ENCODE measurements around the gene DLL3. TPM values are rescaled to one million over a fixed set of nuclear protein-coding genes. Genes with fewer than 3 reads are reported as not detected.

The DLL3 gene
- total and polyA plus RNA-seq, 3 experiments from 2014 or later: 0.25 to 1.4 (median 0.92) TPM

DNA sequence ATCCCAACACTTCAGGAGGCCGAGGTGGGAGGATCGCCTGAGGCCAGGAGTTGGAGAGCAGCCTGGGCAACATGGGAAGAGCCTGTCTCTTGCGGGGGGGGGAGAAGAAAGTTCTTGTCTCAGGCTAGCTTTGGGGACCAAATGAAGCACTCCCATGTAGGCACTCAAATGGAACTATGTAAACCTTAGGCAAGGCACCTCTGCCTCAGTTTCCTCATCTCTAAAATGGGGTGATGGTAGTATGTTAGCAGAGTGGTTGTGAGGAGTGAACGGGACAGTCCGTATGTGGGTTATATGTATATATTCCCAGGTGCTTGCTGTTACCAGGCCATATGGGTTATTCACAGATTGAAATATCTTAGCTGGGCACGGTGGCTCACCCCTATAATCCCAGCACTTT lies 6.5 kb upstream of the DLL3 start:
- Mint-ChIP-seq H3K4me3 (no peak overlapping the region), H3K4me1 (no peaks in the 10 kb centered on the region), H3K9me3 (no peaks in the 10 kb centered on the region), H3K27me3 (peaks cover 6 to 9% of the 10 kb centered on the region in 2 donors), H3K27ac (no peak overlapping the region), H3K36me3 (peaks cover 0 to 37% (median 6%) of the 10 kb centered on the region in 3 donors)
- Histone ChIP-seq H3K9me3 (ENCODE audit: low read length) (no peaks in the 10 kb centered on the region), H3K4me3 (ENCODE audit: low read length) (no peak overlapping the region), H3K4me1 (ENCODE audit: insufficient read depth, low read length) (no peaks in the 10 kb centered on the region), H3K36me3 (ENCODE audit: insufficient read depth, low read length) (peaks cover 24% of the 10 kb centered on the region), H3K27me3 (ENCODE audit: insufficient read depth, low read length, poor library complexity, severe bottlenecking) (no peaks in the 10 kb centered on the region), H3K27ac (ENCODE audit: low read depth, low read length) (no peak overlapping the region)
- CTCF ChIA-PET: interaction anchor here (1.7 kb wide), 1 partner anchor 11 kb away, joined by 6 read pairs; no protein-coding TSS in a partner anchor
- POLR2A ChIA-PET: interaction anchor here (0.5 kb wide), 1 partner anchor 38 kb away, joined by 3 read pairs; no protein-coding TSS in a partner anchor
- DNase-seq: no peak

DNA sequence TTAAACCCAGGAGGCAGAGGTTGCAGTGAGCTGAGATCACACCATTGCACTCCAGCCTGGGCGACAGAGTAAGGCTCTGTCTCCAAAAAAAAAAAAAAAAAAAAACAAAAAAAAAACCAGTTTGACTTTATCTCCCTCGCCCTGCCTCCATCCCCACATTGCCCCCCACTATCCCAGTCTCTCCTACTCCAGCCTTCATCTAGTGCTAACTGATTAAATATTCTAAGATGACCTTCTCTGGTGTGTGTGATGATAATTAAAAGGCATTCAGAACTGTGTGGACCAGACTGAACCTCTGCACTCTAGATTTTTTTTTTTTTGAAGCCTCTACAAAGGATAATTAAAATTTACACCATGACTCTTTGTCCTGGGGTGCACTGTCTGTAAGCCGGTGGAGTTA lies 6.0 kb upstream of the DLL3 start:
- H3K36me3 Mint-ChIP-seq: peaks cover 0 to 36% (median 5%) of the 10 kb centered on the region in 3 donors
- H3K9me3 Mint-ChIP-seq: no peaks in the 10 kb centered on the region
- Histone ChIP-seq H3K36me3 (ENCODE audit: insufficient read depth, low read length) (peaks cover 24% of the 10 kb centered on the region), H3K4me1 (ENCODE audit: insufficient read depth, low read length) (peaks cover 1% of the 10 kb centered on the region), H3K4me3 (ENCODE audit: low read length) (no peak overlapping the region), H3K27me3 (ENCODE audit: insufficient read depth, low read length, poor library complexity, severe bottlenecking) (no peaks in the 10 kb centered on the region), H3K27ac (ENCODE audit: low read depth, low read length) (no peak overlapping the region), H3K9me3 (ENCODE audit: low read length) (no peaks in the 10 kb centered on the region)
- CTCF ChIA-PET: interaction anchor here (1.7 kb wide), 1 partner anchor 10 kb away, joined by 6 read pairs; no protein-coding TSS in a partner anchor
- no peak for DNase-seq
- H3K4me3 Mint-ChIP-seq: no peak overlapping the region
- POLR2A ChIA-PET: no interaction called here
- no peaks in the 10 kb centered on the region for H3K4me1 Mint-ChIP-seq
- no peak overlapping the region for H3K27ac Mint-ChIP-seq
- peaks cover 6 to 9% of the 10 kb centered on the region in 2 donors for H3K27me3 Mint-ChIP-seq

DNA sequence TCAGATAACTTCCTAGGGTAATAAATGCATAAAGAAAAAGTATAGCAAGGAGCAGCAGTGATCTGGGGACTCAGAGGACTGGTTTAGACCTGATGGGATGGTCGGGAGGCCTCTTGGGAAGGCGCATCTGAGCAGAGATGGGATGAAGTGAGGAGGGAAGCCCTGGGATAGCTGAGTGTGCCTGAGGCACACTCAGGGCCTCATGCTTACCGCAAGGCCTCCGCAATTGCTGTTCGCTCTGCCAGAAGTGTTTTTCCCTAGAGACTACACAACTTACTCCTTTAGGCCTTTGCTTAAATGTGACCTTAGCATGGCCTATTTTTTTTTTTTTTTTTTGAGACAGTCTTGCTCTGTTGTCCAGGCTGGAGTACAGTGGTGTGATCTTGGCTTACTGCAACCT lies 4.1 kb upstream of the DLL3 start:
- Mint-ChIP-seq H3K9me3 (no peaks in the 10 kb centered on the region), H3K4me3 (no peak overlapping the region), H3K27ac (no peak overlapping the region), H3K27me3 (peaks cover 19 to 24% of the 10 kb centered on the region in 2 donors), H3K36me3 (peaks cover 0 to 17% (median 0%) of the 10 kb centered on the region in 3 donors), H3K4me1 (peaks cover 11 to 17% (median 14%) of the 10 kb centered on the region in 3 donors)
- H3K4me1 ChIP-seq (ENCODE audit: insufficient read depth, low read length): peaks cover 15% of the 10 kb centered on the region
- peaks cover 6% of the 10 kb centered on the region for H3K36me3 ChIP-seq (ENCODE audit: insufficient read depth, low read length)
- no peak for DNase-seq
- H3K4me3 ChIP-seq (ENCODE audit: low read length): no peak overlapping the region
- no peaks in the 10 kb centered on the region for H3K9me3 ChIP-seq (ENCODE audit: low read length)
- ChIA-PET CTCF (interaction anchor here (1.0 to 1.2 kb wide), 2 partner anchors 20 to 56 kb away, joined by 3 to 4 read pairs; no protein-coding TSS in a partner anchor), POLR2A (no interaction called here)
- H3K27me3 ChIP-seq (ENCODE audit: insufficient read depth, low read length, poor library complexity, severe bottlenecking): peaks cover 10% of the 10 kb centered on the region
- H3K27ac ChIP-seq (ENCODE audit: low read depth, low read length): no peak overlapping the region

DNA sequence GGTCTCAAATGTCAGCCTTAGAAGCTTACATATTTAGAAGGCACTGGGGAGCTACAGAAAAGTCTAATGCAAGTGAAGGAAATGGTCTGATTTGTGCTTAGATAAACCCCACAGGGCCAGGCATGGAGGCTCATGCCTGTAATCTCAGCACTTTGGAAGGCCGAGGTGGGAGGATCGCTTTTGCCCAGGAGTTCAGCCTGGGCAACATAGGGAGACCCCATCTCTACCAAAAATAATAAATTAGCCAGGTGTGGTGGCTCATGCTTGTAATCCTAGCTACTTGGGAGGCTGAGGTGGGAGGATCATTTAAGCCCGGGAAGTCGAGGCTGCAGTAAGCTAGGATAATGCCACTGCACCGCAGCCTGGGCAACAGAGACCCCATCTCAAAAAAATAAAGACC lies 2.7 kb upstream of the DLL3 start:
- CTCF ChIA-PET: no interaction called here
- Histone ChIP-seq H3K27ac (ENCODE audit: low read depth, low read length) (no peak overlapping the region), H3K4me3 (ENCODE audit: low read length) (no peak overlapping the region), H3K4me1 (ENCODE audit: insufficient read depth, low read length) (peaks cover 15% of the 10 kb centered on the region), H3K27me3 (ENCODE audit: insufficient read depth, low read length, poor library complexity, severe bottlenecking) (peaks cover 20% of the 10 kb centered on the region), H3K36me3 (ENCODE audit: insufficient read depth, low read length) (no peaks in the 10 kb centered on the region), H3K9me3 (ENCODE audit: low read length) (no peaks in the 10 kb centered on the region)
- Mint-ChIP-seq H3K4me1 (peaks cover 13 to 23% (median 18%) of the 10 kb centered on the region in 3 donors), H3K4me3 (peak overlapping the region in 1 of 7 donors; percentile 36), H3K9me3 (peaks cover 0 to 4% (median 0%) of the 10 kb centered on the region in 5 donors), H3K27me3 (peaks cover 28 to 36% of the 10 kb centered on the region in 2 donors), H3K36me3 (peaks cover 0 to 9% (median 0%) of the 10 kb centered on the region in 3 donors), H3K27ac (no peak overlapping the region)
- POLR2A ChIA-PET: interaction anchor here (0.6 kb wide), 1 partner anchor 472 kb away, joined by 3 read pairs; no protein-coding TSS in a partner anchor
- no peak for DNase-seq

DNA sequence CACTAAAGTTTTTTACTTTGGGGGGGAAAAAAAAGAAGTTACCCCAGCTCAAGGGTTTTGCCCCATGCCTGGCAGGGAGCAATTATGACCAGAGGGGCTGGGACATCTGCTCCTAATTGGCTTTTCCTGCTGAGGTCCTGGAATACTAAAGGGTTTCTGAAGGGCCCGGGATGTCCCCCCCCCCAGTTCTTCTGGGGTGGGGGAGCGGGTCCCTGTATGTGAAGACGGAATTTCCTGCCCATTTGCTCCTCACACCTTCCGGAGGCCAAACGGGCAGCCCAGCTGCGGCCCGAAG lies 1.1 kb upstream of the DLL3 start:
- Histone ChIP-seq H3K4me1 (ENCODE audit: insufficient read depth, low read length) (peaks cover 15% of the 10 kb centered on the region), H3K27me3 (ENCODE audit: insufficient read depth, low read length, poor library complexity, severe bottlenecking) (peaks cover 25% of the 10 kb centered on the region), H3K27ac (ENCODE audit: low read depth, low read length) (no peak overlapping the region), H3K4me3 (ENCODE audit: low read length) (no peak overlapping the region), H3K36me3 (ENCODE audit: insufficient read depth, low read length) (no peaks in the 10 kb centered on the region), H3K9me3 (ENCODE audit: low read length) (no peaks in the 10 kb centered on the region)
- Mint-ChIP-seq H3K9me3 (peaks cover 0 to 4% (median 0%) of the 10 kb centered on the region in 5 donors), H3K4me3 (peak overlapping the region in 1 of 7 donors; percentile 59), H3K27me3 (peaks cover 28 to 43% of the 10 kb centered on the region in 2 donors), H3K36me3 (peaks cover 0 to 2% (median 0%) of the 10 kb centered on the region in 3 donors), H3K4me1 (peaks cover 13 to 23% (median 18%) of the 10 kb centered on the region in 3 donors), H3K27ac (no peak overlapping the region)
- no peak for DNase-seq
- CTCF ChIA-PET: interaction anchor here (0.7 to 1.5 kb wide), 2 partner anchors 35 to 57 kb away, joined by 3 to 8 read pairs; partner anchors contain the start of gene EID2B
- POLR2A ChIA-PET: no interaction called here

DNA sequence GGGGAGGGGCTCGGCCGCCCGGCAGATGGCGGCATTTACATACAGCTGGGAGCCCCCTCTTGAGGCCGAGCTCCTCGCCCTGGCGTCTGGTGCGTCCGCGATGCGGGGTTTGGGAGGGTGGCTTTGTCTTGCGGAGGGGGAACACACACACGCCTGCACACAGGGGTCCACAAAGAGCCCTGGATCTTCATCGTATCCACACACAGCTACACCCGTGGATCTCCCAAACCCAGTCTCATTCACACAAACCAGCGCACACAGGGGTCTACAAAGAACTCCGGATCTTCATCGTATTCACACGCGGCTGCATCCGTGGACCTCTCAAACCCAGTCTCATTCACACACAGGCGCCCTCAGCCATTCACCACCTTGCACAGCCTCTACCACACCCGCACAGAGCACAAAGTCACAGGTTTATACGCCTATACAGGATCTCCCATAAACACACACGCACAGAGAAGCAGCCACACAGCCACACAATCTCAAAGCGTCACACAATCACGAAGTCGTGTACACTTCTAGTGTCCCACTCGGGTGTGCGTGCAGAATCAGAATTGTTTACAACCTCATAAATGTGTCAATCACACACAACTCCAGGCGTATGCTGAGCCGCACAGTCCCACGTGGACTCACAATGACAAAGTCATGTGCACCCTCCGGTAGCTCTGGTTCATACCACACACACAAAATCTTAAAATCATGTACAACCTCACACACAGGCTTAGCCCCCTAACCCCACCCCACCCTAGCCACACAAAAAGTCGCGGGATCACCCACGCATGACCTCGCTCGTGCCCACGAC lies 550 bp upstream of the DLL3 start:
- Histone ChIP-seq H3K27ac (ENCODE audit: low read depth, low read length) (no peak overlapping the region), H3K9me3 (ENCODE audit: low read length) (no peaks in the 10 kb centered on the region), H3K4me3 (ENCODE audit: low read length) (peak overlapping the region; percentile 26), H3K4me1 (ENCODE audit: insufficient read depth, low read length) (peaks cover 18% of the 10 kb centered on the region), H3K36me3 (ENCODE audit: insufficient read depth, low read length) (no peaks in the 10 kb centered on the region), H3K27me3 (ENCODE audit: insufficient read depth, low read length, poor library complexity, severe bottlenecking) (peaks cover 25% of the 10 kb centered on the region)
- H3K27ac Mint-ChIP-seq: peak overlapping the region in 1 of 8 donors; percentile 36
- no peak for DNase-seq
- peaks cover 0 to 4% (median 0%) of the 10 kb centered on the region in 5 donors for H3K9me3 Mint-ChIP-seq
- ChIA-PET POLR2A (interaction anchor here (0.5 kb wide), 1 partner anchor 16 kb away, joined by 5 read pairs; no protein-coding TSS in a partner anchor), CTCF (interaction anchor here (0.5 to 1.5 kb wide), 3 partner anchors 35 to 80 kb away, joined by 3 to 8 read pairs (median 3); partner anchors contain the start of gene EID2B)
- H3K4me1 Mint-ChIP-seq: peaks cover 15 to 25% (median 18%) of the 10 kb centered on the region in 3 donors
- H3K36me3 Mint-ChIP-seq: no peaks in the 10 kb centered on the region
- peak overlapping the region; percentile 25 to 89 (median 59) for H3K4me3 Mint-ChIP-seq
- peaks cover 29 to 45% of the 10 kb centered on the region in 2 donors for H3K27me3 Mint-ChIP-seq

DNA sequence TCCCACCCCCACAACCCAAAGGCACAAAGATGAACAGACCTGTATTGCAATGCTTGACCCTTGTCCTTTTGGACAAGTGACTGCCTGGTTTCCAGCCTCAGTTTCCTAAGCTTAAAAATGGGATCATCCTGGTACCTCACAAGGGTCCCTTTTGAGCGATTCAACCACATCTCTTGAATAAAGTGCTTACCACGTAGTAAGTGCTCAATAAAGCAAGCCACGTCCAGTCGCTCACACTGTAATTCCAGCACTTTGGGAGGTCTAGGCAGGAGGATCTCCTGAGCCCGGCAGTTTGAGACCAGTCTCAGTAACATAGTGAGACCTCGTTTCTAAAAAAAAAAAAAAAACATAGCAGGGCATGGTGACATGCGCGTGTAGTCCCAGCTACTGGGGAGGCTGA lies 1.2 kb downstream of the DLL3 start:
- DNase-seq: no peak
- Mint-ChIP-seq H3K9me3 (peaks cover 0 to 4% (median 0%) of the 10 kb centered on the region in 5 donors), H3K27me3 (peaks cover 43 to 63% of the 10 kb centered on the region in 2 donors), H3K4me1 (peaks cover 18 to 29% (median 19%) of the 10 kb centered on the region in 3 donors), H3K27ac (no peak overlapping the region), H3K36me3 (no peaks in the 10 kb centered on the region), H3K4me3 (peak overlapping the region in 6 of 7 donors; percentile 45 to 72 (median 60))
- Histone ChIP-seq H3K4me1 (ENCODE audit: insufficient read depth, low read length) (peaks cover 21% of the 10 kb centered on the region), H3K4me3 (ENCODE audit: low read length) (no peak overlapping the region), H3K9me3 (ENCODE audit: low read length) (no peaks in the 10 kb centered on the region), H3K27ac (ENCODE audit: low read depth, low read length) (no peak overlapping the region), H3K36me3 (ENCODE audit: insufficient read depth, low read length) (no peaks in the 10 kb centered on the region), H3K27me3 (ENCODE audit: insufficient read depth, low read length, poor library complexity, severe bottlenecking) (peaks cover 31% of the 10 kb centered on the region)
- ChIA-PET POLR2A (interaction anchor here (0.7 kb wide), 1 partner anchor 245 kb away, joined by 4 read pairs; no protein-coding TSS in a partner anchor), CTCF (interaction anchor here (1.0 to 1.3 kb wide), 2 partner anchors 20 to 26 kb away, joined by 3 to 5 read pairs; no protein-coding TSS in a partner anchor)

Measured in CD8-positive, alpha-beta memory T cell (primary cell).